ENCODE data around the gene NOXO1. TPM values are rescaled to one million over a fixed set of nuclear protein-coding genes. Genes with fewer than 3 reads are reported as not detected.

The NOXO1 gene, protein sequence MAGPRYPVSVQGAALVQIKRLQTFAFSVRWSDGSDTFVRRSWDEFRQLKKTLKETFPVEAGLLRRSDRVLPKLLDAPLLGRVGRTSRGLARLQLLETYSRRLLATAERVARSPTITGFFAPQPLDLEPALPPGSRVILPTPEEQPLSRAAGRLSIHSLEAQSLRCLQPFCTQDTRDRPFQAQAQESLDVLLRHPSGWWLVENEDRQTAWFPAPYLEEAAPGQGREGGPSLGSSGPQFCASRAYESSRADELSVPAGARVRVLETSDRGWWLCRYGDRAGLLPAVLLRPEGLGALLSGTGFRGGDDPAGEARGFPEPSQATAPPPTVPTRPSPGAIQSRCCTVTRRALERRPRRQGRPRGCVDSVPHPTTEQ
- polyA plus RNA-seq (ENCODE audit: insufficient read length in 4 of 4) = under 1 TPM; 0.52 to 0.97 (median 0.65) TPM

GRCh38 chr16:1981398-1981836, at the start of gene NOXO1:
Gene NOXO1 (minus strand): TSS chr16:1981469. CDS start chr16:1981179, 290 bp downstream.
- DNase-seq (ENCODE audit: low read depth in 4 of 4, low spot score in 3 of 4) = no peak

- DNase-seq (ENCODE audit: low read depth in 4 of 4, low spot score in 3 of 4) = no peak
Observed at GRCh38 chr16:2030036-2030435, 48.8 kb upstream of the NOXO1 start.

DNA sequence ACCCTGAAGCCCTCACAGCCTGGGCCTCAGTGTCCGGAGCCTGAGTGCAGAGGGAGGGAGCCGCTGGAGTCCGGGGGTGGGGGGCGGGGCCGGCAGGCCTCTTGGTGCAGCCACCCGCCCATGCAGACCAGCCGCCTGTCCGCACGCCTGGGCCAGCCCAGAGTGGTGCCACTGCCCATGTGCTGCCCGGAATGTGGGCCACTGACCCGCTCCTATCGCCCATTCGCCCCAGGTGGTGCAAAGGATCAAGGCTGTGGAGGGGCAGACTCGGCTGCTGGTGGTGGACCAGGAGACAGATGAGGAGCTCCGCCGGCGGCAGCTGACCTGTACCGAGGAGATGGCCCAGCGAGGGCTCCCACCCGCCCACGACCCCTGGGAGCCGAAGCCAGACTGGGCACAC, 48.1 kb upstream of the NOXO1 start:
- DNase-seq (ENCODE audit: low read depth in 4 of 4, low spot score in 3 of 4) = no peak

DNA sequence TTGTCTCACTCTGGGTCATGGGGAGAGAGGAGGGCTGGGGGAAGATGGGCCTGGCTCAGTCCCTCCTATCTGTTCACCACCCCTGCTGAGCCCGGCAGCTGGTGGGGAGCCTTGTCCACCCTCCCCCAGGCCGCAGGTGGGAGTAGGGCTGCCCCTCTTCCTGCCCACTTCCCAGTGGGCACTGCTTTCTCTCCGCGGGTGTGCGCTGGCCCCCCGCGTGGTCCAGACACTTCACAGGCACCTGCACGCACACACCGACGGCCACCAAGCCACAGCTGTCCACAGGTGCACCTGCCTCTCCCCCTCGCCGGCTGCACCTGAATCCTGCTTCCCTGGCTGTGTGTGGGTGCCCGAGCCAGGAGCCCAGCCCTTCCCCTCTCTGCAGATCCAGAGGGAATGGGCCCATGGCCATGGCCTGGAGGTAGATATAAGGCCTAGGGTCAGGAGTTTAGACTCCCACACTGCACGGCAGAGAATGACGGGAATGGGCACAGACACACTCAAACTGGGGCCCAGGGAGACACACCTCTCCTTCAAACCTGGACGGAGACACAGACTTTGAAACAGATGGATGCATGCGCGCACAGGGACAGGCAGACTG, 47.5 kb upstream of the NOXO1 start:
- DNase-seq (ENCODE audit: low read depth in 4 of 4, low spot score in 3 of 4) = no peak

- DNase-seq (ENCODE audit: low read depth in 4 of 4, low spot score in 3 of 4) = no peak
Observed at GRCh38 chr16:2028146-2028545, 46.9 kb upstream of the NOXO1 start.

DNA sequence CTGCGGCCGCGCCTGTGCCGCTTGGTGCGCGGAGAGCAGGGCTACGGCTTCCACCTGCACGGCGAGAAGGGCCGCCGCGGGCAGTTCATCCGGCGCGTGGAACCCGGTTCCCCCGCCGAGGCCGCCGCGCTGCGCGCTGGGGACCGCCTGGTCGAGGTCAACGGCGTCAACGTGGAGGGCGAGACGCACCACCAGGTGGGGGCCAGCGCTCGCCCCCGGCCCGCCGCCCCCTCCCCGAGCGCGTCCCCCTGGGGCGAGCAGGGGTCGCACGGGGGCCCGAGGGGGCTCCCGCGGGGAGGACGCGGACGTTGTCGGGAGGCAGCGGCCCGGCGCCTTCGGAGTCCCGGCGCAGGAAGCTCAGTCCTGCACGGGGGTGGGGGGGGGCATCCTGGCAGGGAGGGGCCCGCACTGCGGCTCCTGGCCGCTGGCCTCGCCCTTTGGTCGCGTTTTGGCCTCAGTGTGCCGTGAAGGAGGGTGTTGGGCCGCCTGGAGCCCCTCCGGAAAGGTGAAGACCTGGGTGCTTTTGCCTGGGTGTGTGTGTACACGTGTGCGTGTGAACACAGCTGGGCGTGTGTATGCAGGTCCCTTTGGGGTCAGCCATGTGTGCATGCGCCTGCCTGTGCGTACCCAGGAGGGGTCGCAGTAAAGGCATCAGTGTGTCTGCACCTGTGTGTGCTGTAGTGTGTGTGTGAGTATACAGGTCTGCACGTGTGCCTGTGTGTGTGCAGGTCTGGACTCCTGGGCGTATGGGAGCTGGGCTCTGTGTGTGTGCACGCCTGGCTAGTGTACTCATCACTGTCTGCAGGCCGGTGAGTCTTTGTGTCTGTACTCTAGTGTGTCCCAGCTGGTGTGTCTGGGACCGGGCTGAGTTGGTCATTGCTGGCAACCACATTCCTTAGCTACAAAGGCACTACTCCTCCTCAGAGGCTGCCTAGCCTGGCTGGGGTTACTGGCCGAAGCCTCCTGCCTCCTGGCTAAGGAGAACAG, 46.0 kb upstream of the NOXO1 start:
- DNase-seq (ENCODE audit: low read depth in 4 of 4, low spot score in 3 of 4) = no peak

DNA sequence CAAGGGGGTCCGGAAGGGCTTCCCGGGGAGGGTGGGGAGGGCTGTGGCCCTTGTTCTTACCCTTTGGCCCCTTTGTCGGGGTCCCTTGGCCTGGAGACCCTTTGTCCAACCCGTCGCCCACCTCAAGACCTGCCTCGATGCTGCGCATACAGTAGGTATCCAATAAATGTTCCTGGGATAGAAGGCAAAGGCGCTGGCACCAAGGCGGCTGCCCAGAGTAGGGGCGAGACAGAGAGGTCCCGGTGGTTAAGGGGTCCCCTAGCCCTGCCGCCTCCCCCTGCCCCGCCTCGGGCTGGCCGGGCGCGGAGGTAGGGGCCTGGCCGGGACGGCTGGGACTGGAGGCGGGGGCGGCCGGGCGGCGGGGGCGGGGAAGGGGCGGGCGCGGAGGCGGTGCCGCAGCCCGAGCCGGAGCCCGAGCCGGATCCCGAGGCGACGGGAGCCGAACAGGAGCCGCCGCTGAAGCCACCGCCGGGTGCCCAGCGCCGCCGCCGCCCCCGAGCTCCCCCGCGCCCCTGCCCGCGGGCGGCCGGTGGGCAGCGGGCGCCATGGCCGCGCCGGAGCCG, 45.3 kb upstream of the NOXO1 start, which contains the start of gene NHERF2:
Gene NHERF2, plus strand, starts transcription at position 442 of the 563 bp plus-strand sequence. Its CDS starts 104 bp downstream, at position 546.
- DNase-seq (ENCODE audit: low read depth in 4 of 4, low spot score in 3 of 4) = no peak

- no peak for DNase-seq (ENCODE audit: low read depth in 4 of 4, low spot score in 3 of 4)
Observed at GRCh38 chr16:2025878-2026460, 44.7 kb upstream of the NOXO1 start.

DNA sequence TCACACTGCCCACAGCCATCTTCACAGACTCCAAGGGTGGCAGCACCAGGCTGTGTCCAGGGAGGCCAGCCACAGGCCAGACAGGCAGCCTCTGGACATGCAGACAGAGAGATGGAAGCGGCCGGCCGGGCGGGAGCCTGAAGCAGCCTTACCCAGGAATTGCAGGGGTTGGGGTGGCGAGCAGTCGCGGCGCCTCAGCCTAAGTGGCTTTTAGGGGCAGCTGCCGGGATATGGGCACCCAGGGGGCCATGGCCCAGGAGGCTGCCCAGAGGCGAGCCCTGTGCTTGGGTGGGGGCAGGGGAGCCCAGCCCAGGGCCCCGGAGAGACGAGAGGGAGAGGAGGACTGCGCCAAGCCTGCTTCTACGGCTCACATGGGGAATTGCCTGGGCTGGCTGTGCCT, 44.0 kb upstream of the NOXO1 start:
- no peak for DNase-seq (ENCODE audit: low read depth in 4 of 4, low spot score in 3 of 4)

DNA sequence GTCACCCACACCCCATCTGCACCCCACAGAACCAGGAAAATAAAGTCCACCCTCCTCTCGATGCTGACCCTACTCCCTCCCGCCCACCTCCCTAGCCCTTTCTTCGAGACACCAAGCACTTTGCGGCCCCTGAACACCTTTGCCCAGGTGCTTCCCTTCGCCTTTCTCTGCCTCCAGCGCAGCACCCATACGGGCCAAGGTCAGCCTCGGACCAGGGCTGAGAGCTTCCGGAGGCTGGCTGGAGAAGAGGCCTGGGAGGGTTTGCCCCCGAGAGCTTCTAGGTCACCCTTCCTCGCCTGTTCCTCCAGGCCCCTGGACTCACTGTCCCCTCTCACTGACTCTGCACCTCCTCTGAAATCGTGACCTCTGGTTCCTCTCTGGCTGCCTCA, 42.8 kb upstream of the NOXO1 start:
- DNase-seq (ENCODE audit: low read depth in 4 of 4, low spot score in 3 of 4) = no peak

DNA sequence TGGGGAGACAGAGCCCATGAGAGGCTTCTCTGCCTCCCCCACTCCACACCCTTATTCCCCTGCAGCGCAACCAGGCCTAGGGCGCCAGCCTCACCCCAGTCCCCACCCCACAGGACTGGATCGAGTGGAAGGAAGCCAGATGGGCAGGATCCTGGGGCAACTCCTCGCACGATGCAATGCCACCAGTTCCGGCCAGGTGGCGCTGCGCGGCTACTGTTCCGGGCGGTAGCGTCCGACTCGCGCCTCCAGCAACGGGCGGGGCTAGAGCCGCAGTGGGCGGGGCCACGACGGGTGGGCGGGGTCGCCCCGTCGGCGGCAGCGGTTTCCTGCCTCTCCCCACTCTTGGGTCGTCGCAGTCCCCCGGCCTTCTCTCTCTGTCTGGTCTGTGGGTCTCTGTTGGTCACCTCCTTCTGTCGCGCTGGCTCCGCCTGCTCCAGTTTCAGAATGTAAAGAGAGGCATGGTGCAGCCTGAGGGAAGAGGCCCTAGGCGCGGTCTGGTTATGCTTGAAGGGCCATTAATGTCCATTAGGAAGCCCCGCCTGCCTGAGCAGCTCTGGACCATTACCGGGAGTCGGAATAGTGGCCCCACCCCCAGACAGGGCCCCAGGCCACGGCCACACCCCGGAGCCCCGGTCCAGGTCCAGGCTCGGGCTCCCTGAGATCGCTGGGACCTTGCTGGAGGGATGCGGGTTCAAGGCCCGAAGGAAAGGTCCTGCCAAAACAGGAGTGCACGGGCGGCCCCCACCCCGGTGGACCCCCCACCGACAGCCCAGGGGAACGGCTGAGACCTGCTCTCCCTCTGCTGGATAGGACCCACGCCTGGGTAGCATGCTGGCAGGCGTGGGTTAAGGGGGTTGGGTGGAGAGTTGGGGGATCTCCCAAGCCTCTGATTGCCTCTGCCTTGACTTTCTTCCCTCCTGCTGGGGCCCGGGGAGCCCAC, 42.1 kb upstream of the NOXO1 start:
- DNase-seq (ENCODE audit: low read depth in 4 of 4, low spot score in 3 of 4) = peak in 3 of 4 donors; percentile 83 to 92 (median 83)

- DNase-seq (ENCODE audit: low read depth in 4 of 4, low spot score in 3 of 4) = no peak
Observed at GRCh38 chr16:2022723-2023091, 41.4 kb upstream of the NOXO1 start.

DNA sequence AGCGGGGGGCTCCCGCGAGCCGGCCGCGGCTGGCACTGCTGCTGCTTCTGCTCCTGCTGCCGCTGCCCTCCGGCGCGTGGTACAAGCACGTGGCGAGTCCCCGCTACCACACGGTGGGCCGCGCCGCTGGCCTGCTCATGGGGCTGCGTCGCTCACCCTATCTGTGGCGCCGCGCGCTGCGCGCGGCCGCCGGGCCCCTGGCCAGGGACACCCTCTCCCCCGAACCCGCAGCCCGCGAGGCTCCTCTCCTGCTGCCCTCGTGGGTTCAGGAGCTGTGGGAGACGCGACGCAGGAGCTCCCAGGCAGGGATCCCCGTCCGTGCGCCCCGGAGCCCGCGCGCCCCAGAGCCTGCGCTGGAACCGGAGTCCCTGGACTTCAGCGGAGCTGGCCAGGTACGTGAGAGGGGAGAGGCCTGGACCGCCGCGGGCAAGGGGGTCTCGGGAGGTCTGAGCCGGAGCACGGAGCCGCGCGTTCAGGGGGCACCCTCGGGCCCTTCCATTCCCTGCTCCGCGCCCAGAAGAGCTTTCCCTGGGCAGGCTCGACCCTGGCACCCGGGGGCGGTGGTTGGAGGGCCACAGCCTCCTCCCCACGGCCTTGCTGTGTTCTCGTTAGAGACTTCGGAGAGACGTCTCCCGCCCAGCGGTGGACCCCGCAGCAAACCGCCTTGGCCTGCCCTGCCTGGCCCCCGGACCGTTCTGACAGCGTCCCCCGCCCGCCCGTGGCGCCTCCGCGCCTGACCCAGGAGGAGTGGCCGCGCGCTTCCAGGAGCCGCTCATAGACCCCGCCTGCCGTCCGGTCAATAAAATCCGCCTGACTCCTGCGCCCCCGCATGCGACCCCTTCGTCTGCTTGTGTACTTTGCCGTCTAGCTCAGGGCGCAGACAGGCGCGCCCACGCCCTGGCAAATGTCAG, 38.9 kb upstream of the NOXO1 start:
- DNase-seq (ENCODE audit: low read depth in 4 of 4, low spot score in 3 of 4) = peak in 1 of 4 donors; percentile 54

- no peak for DNase-seq (ENCODE audit: low read depth in 4 of 4, low spot score in 3 of 4)
Observed at GRCh38 chr16:2019518-2019920, 38.2 kb upstream of the NOXO1 start, which contains the start of gene NPW. Gene NPW (plus strand): TSS chr16:2019785.

DNA sequence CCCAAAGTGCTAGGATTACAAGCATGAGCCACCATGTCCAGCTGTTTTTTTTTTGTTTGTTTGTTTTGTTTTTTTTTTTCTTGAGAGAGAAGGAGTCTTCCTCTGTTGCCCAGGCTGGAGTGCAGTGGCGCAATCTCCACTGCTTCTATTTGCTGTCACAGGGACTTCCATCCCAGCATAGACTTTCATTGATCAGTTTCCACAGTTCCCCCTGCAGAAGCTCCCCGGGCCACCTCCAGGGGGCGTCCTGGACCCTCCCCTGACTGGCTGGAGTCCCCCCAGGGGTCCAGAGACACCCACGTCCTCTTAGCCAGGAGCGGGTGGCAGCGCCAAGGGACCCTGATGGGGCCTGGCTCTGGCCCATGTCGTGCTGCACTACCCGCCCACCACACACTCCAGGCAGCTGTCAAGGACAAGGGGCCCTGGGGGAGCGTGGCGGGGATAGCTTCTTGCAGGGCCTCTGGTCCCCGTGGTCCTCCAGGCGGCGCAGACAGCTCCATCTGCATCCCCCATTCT, 35.2 kb upstream of the NOXO1 start:
- DNase-seq (ENCODE audit: low read depth in 4 of 4, low spot score in 3 of 4) = no peak

GRCh38 chr16:2015947-2016208, 34.6 kb upstream of the NOXO1 start:
- no peak for DNase-seq (ENCODE audit: low read depth in 4 of 4, low spot score in 3 of 4)

DNA sequence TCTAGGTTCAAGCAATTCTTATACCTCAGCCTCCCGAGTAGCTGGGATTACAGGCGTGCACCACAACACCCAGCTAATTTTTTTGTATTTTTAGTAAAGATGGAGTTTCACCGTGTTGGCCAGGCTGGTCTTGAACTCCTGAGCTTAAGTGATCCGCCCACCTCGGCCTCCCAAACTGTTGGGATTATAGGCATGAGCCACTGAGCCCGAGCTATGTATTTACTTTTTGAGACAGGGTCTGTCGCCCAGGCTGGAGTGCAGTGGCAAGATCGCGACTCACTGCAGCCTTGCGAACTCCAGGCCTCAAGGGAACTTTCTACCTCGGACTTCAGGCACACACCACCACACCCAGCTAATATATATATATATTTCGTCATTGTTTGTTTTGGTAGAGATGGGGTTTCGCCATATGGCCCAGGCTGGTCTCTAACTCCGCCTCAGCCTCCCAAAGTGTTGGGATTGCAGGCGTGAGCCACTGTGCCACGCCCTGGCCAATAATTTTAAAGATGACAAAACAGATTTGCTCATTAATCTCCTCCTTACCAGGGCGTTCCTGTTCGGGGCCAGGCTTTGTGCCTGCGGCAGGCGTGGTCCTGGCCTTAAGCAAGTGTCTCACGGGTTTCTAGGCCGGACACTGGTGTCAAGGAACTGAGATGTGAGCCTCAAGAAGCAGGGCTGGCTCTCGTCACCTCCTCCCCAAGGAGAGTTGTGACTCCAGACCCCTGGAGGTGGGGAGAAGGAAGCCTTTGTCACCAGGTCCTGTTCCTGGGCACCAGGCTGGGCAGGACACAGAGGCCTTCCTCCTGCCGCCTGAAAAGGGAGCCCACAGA, 34.1 kb upstream of the NOXO1 start:
- no peak for DNase-seq (ENCODE audit: low read depth in 4 of 4, low spot score in 3 of 4)
